GM12878 (cell line): ENCODE measurements around the gene SIRT5. TPM values are rescaled to one million over a fixed set of nuclear protein-coding genes. Genes with fewer than 3 reads are reported as not detected.

Experiments
- ATAC-seq: fragments of 200-7000 bp; cut with Tn5 transposase; 3 replicates; pipeline ENCODE4 v1.9.1; 2020; ENCODE audit warnings: mild to moderate bottlenecking, moderate library complexity
- BruUV-seq: library from RNA; stranded (reverse); fragments of 400-500 nt; replicated peaks from 2 replicates; lab custom pipeline; 2021; lab: Mats Ljungman, UMichigan
- CTCF ChIA-PET: fragments of 300-600 bp; sonication (Branson Sonifier 250); formaldehyde crosslinking; extraction: SDS; loops from one replicate; lab custom pipeline; 2021; ENCODE audit warnings: inconsistent platforms; lab: Yijun Ruan, JAX
- POLR2A ChIA-PET: fragments of 350-600 bp; formaldehyde crosslinking; extraction: SDS; loops from one replicate; lab custom pipeline; 2021; ENCODE audit warnings: inconsistent platforms; lab: Charles Lee
- RAD21 ChIA-PET: fragments of 300-600 bp; sonication (Branson Sonifier 250); formaldehyde crosslinking; loops from one replicate; lab custom pipeline; 2023; ENCODE audit warnings: antibody characterized with exemption; ENCODE audit not compliant: unreplicated experiment; lab: Charles Lee
- SMC1A ChIA-PET: fragments of 300-600 bp; sonication (Branson Sonifier 250); formaldehyde crosslinking; loops from one replicate; lab custom pipeline; 2023; ENCODE audit not compliant: unreplicated experiment, uncharacterized antibody; lab: Charles Lee
- DNase-seq: peaks from one replicate; pipeline ENCODE4 v3.0.0-alpha.2; 2011; ENCODE audit warnings: low read depth, low spot score
- FAIRE-seq: peaks from 3 replicates; lab custom pipeline; 2011; peaks lifted over from hg19 to GRCh38; lab: Jason Lieb, UNC
- H2AFZ ChIP-seq: 2 replicates; pipeline ENCODE4 v1.6.0; 2011; ENCODE audit warnings: low read depth, low read length, control low read depth; ENCODE audit not compliant: control insufficient read depth
- H3K27ac ChIP-seq: 2 replicates; pipeline ENCODE4 v1.5.1; 2011; ENCODE audit warnings: control low read depth; ENCODE audit not compliant: control insufficient read depth, insufficient read depth
- H3K27me3 ChIP-seq, 2 experiments: replicated peaks in 1 of 2; 2 replicates each; pipeline versions ENCODE4 v1.6.0 to v1.6.1; 2011; ENCODE audit warnings: low read length in 1 of 2; ENCODE audit not compliant: control insufficient read depth in 2 of 2, insufficient read depth in 2 of 2
- H3K36me3 ChIP-seq, 2 experiments: 2 replicates each; pipeline ENCODE4 v1.5.1; 2011; ENCODE audit warnings: low read length in 1 of 2; ENCODE audit not compliant: control insufficient read depth in 2 of 2, insufficient read depth in 2 of 2
- H3K4me1 ChIP-seq: 2 replicates; pipeline ENCODE4 v1.6.1; 2011; ENCODE audit warnings: mild to moderate bottlenecking, low read length, moderate library complexity, mixed read lengths; ENCODE audit not compliant: control insufficient read depth, insufficient read depth
- H3K4me2 ChIP-seq: 2 replicates; pipeline ENCODE4 v1.6.0; 2011; ENCODE audit warnings: control low read depth; ENCODE audit not compliant: control insufficient read depth, insufficient read depth
- H3K4me3 ChIP-seq: fragments of 200-600 bp; sonication (generic); 2 replicates; pipeline ENCODE4 v1.5.1; 2016
- H3K79me2 ChIP-seq: 2 replicates; pipeline ENCODE4 v1.6.0; 2011; ENCODE audit warnings: low read length; ENCODE audit not compliant: control insufficient read depth, insufficient read depth
- H3K9ac ChIP-seq: 2 replicates; pipeline ENCODE4 v1.8.0; 2011; ENCODE audit warnings: low read length, control low read depth, mixed read lengths; ENCODE audit not compliant: control insufficient read depth, insufficient read depth
- H3K9me3 ChIP-seq: replicated peaks from 3 replicates; pipeline ENCODE4 v1.5.1; 2011; ENCODE audit warnings: mild to moderate bottlenecking, low read length; ENCODE audit not compliant: control insufficient read depth, insufficient read depth
- H4K20me1 ChIP-seq: 2 replicates; pipeline ENCODE4 v1.6.0; 2011; ENCODE audit not compliant: control insufficient read depth, insufficient read depth
- JUNB ChIP-seq: IDR thresholded peaks from 2 replicates; pipeline ENCODE4 v1.6.1; 2016; ENCODE audit warnings: antibody characterized with exemption, mild to moderate bottlenecking
- KLF5 ChIP-seq: fragments of 450-650 bp; IDR thresholded peaks from 2 replicates; pipeline ENCODE4 v1.6.1; 2014; ENCODE audit warnings: mild to moderate bottlenecking; ENCODE audit not compliant: partially characterized antibody
- NFIC ChIP-seq: IDR thresholded peaks from 2 replicates; pipeline ENCODE4 v1.6.1; 2012; ENCODE audit warnings: low read depth, mild to moderate bottlenecking, inconsistent platforms, low read length, moderate library complexity
- NR2C1 ChIP-seq: fragments of 450-650 bp; IDR thresholded peaks from 2 replicates; pipeline ENCODE4 v1.6.1; 2017; ENCODE audit warnings: antibody characterized with exemption, mild to moderate bottlenecking, moderate library complexity
- POLR2A ChIP-seq: IDR thresholded peaks from 2 replicates; pipeline ENCODE4 v1.6.1; 2011; ENCODE audit warnings: low read depth, mild to moderate bottlenecking, low read length
- SMARCA5 ChIP-seq: fragments of 450-650 bp; IDR thresholded peaks from 2 replicates; pipeline ENCODE4 v1.6.1; 2017; ENCODE audit warnings: mild to moderate bottlenecking
- SREBF1 ChIP-seq: IDR thresholded peaks from 2 replicates; pipeline ENCODE4 v1.6.1; 2012; ENCODE audit warnings: mild to moderate bottlenecking, low read length
- TAF1 ChIP-seq: IDR thresholded peaks from 2 replicates; pipeline ENCODE4 v1.6.1; 2011; ENCODE audit warnings: mild to moderate bottlenecking, low read depth, low read length, borderline replicate concordance
- TCF7 ChIP-seq: IDR thresholded peaks from 2 replicates; pipeline ENCODE4 v1.6.1; 2014; ENCODE audit warnings: antibody characterized with exemption, borderline replicate concordance
- YY1 ChIP-seq: IDR thresholded peaks from 2 replicates; pipeline ENCODE4 v1.6.1; 2011; ENCODE audit warnings: low read depth, mild to moderate bottlenecking, low read length
- WGBS: methylation state at CpG from one replicate; pipeline ENCODE4 v1.1.6; 2016; ENCODE audit warnings: low lambda C conversion rate; ENCODE audit not compliant: insufficient replicate concordance, insufficient coverage; ENCODE audit errors: missing lambda C conversion rate; 5-methylcytosine and 5-hydroxymethylcytosine counted together
- in situ Hi-C: fragments of 300-500 bp; cut with MboI; formaldehyde crosslinking; loops from 9 replicates; pipeline ENCODE4 v1.14.3; 2018; ENCODE audit warnings: mixed read lengths
- intact Hi-C: fragments of 100-400 bp; cut with micrococcal nuclease; formaldehyde crosslinking; loops from one replicate; pipeline ENCODE4 v1.14.2; 2022; ENCODE audit not compliant: unreplicated experiment
- polyA plus RNA-seq, 11 experiments: library from polyadenylated mRNA; depleted of rRNA in 4 of 11; unstranded in 6 of 11; stranded (reverse) in 5 of 11; fragments of >200 nt; fragmentation: Nextera tagmentation in 4 of 11; fragmentation: Illumina TruSeq in 1 of 11; extraction: Ambion mirVana in 4 of 11; extraction: Trizol in 1 of 11; gene quantifications; 1 replicate in 1 of 11; 2 replicates in 10 of 11; pipeline versions ENCODE4 v1.2.1 to v1.2.3, GENCODE V29; 2011 to 2016; ENCODE audit warnings: inconsistent platforms in 2 of 11, missing spikeins in 2 of 11, low read depth in 1 of 11
- total RNA-seq, 4 experiments: library from RNA; depleted of rRNA in 3 of 4; stranded (reverse); fragments of >200 nt in 3 of 4; fragmentation: Illumina TruSeq in 1 of 4; extraction: Trizol in 1 of 4; gene quantifications; 2 replicates each; pipeline versions ENCODE4 v1.2.1 to v1.2.3, GENCODE V29; 2013 to 2021

Gene SIRT5
- total and polyA plus RNA-seq, 10 of the 15 experiments (the other 5 are each of a cell fraction or from before 2014, with no cell fraction given) = 1.7 to 12.4 (median 10.0) TPM

GRCh38 chr6:13597073-13597472, 22.7 kb downstream of the SIRT5 start:
- in situ Hi-C loops (no loop called here), intact Hi-C loops (no loop called here)
- Histone ChIP-seq H3K36me3 (peaks cover 0 to 8% of the 10 kb centered on the region in 2 experiments; a peak in 1 of 4 replicates), H2AFZ (no peak overlapping the region), H3K4me3 (no peak overlapping the region), H3K27me3 (no peaks in the 10 kb centered on the region), H3K9ac (no peak overlapping the region), H3K79me2 (no peaks in the 10 kb centered on the region), H3K27ac (no peak overlapping the region), H3K9me3 (no peaks in the 10 kb centered on the region), H3K4me1 (no peaks in the 10 kb centered on the region), H4K20me1 (no peaks in the 10 kb centered on the region), H3K4me2 (no peak overlapping the region)
- ATAC-seq (no peak), FAIRE-seq (no peak), DNase-seq (no peak)
- 97% methylated on average over 4 of the region's 4 CpGs for WGBS
- CTCF ChIA-PET = no interaction called here
- RAD21 ChIA-PET = no interaction called here
- POLR2A ChIA-PET = no interaction called here
- BruUV-seq = no TSS peak
- SMC1A ChIA-PET = no interaction called here
- TF ChIP-seq KLF5 = no peak
- no peak for TF ChIP-seq SREBF1
- TF ChIP-seq NFIC = no peak
- TF ChIP-seq TAF1 = no peak
- TF ChIP-seq SMARCA5 = no peak
- TF ChIP-seq POLR2A = no peak
- TF ChIP-seq, all 136 proteins: peak for 0

GRCh38 chr6:13600036-13600435, 25.6 kb downstream of the SIRT5 start:
- no peak overlapping the region for H3K4me3 ChIP-seq
- no peak for FAIRE-seq
- 98% methylated on average over 6 of the region's 6 CpGs for WGBS
- H3K4me2 ChIP-seq = no peak overlapping the region
- H3K4me1 ChIP-seq = no peaks in the 10 kb centered on the region
- SMC1A ChIA-PET = no interaction called here
- H3K36me3 ChIP-seq = peaks cover 0 to 8% of the 10 kb centered on the region in 2 experiments; a peak in 1 of 4 replicates
- H4K20me1 ChIP-seq = no peaks in the 10 kb centered on the region
- H3K27ac ChIP-seq = no peak overlapping the region
- no peak for TF ChIP-seq YY1
- TF ChIP-seq TCF7 = no peak
- TF ChIP-seq NR2C1 = no peak
- no peak for TF ChIP-seq POLR2A
- TF ChIP-seq JUNB = no peak
- TF ChIP-seq, all 136 proteins: peak for 0
- POLR2A ChIA-PET = no interaction called here
- Histone ChIP-seq H3K27me3 (no peaks in the 10 kb centered on the region), H2AFZ (no peak overlapping the region), H3K79me2 (no peaks in the 10 kb centered on the region), H3K9ac (no peak overlapping the region), H3K9me3 (no peaks in the 10 kb centered on the region)
- DNase-seq (no peak), ATAC-seq (no peak)
- RAD21 ChIA-PET = no interaction called here
- BruUV-seq = no TSS peak
- CTCF ChIA-PET = no interaction called here
- in situ Hi-C loops = no loop called here
- intact Hi-C loops = no loop called here
